ENCODE results near the gene VIT. TPM values are rescaled to one million over a fixed set of nuclear protein-coding genes. Genes with fewer than 3 reads are reported as not detected.

VIT gene
- total and polyA plus RNA-seq, 2 experiments from 2014 or later: 0.25 to 0.33 TPM

- WGBS (ENCODE audit: low lambda C conversion rate, missing lambda C conversion rate): 89% methylated on average over 6 of the region's 6 CpGs
- H2AFZ ChIP-seq: no peak overlapping the region
These were observed 25.5 kb upstream of the VIT start for GRCh38 chr2:36670881-36671595.

DNA sequence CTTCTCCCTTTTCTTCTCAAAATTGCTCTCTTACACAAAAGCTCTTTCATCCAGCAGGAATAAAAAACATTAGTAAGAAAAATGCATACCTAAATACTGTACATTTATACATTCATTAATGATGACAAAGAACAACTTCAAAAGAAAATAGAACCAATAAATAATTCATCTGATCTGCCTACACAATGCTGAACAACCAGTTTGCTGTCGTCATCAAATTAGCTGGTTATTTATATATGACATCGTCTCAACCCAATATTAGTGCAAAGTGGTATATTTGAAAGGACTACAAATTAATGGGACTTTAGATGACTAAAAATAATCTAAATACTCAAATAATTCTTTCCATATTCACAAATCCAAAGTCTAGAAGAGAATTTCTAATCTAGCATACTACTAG, 24.8 kb upstream of the VIT start:
- no peaks in the 10 kb centered on the region for H3K27me3 ChIP-seq
- H3K27ac ChIP-seq: no peak overlapping the region
- TF ChIP-seq EZH2 (IDR thresholded peaks at IDR 0.05; ENCODE audit: borderline replicate concordance) (no peak), CTCF (IDR thresholded peaks at IDR 0.05; ENCODE audit: poor library complexity) (no peak), EZH2phosphoT487 (IDR thresholded peaks at IDR 0.05; ENCODE audit: low read depth, severe bottlenecking, unreplicated experiment) (no peak)
- H4K20me1 ChIP-seq (ENCODE audit: insufficient read depth, poor library complexity, severe bottlenecking): no peaks in the 10 kb centered on the region
- DNase-seq (ENCODE audit: low spot score): no peak
- no peak overlapping the region for H2AFZ ChIP-seq
- H3K9me3 ChIP-seq (ENCODE audit: low read depth): no peaks in the 10 kb centered on the region
- WGBS (ENCODE audit: low lambda C conversion rate, missing lambda C conversion rate): 82% methylated on average over 2 of the region's 2 CpGs
- H3K36me3 ChIP-seq (replicated peaks; ENCODE audit: insufficient read depth, low read depth): no peaks in the 10 kb centered on the region
- H3K79me2 ChIP-seq: no peaks in the 10 kb centered on the region
- no peak overlapping the region for H3K4me2 ChIP-seq
- H3K4me1 ChIP-seq (ENCODE audit: insufficient read depth): peaks cover 2% of the 10 kb centered on the region
- H3K4me3 ChIP-seq: no peak overlapping the region
- H3K9me2 ChIP-seq (replicated peaks; ENCODE audit: insufficient read depth): no peaks in the 10 kb centered on the region

More at GRCh38 chr2:36670881-36671595, 25.5 kb upstream of the VIT start:
- Histone ChIP-seq H3K36me3 (replicated peaks; ENCODE audit: insufficient read depth, low read depth) (no peaks in the 10 kb centered on the region), H3K27me3 (no peaks in the 10 kb centered on the region), H3K27ac (no peak overlapping the region), H3K4me1 (ENCODE audit: insufficient read depth) (no peaks in the 10 kb centered on the region), H3K4me2 (no peak overlapping the region), H3K9me3 (ENCODE audit: low read depth) (no peaks in the 10 kb centered on the region), H3K79me2 (no peaks in the 10 kb centered on the region), H3K9me2 (replicated peaks; ENCODE audit: insufficient read depth) (no peaks in the 10 kb centered on the region), H3K4me3 (no peak overlapping the region), H4K20me1 (ENCODE audit: insufficient read depth, poor library complexity, severe bottlenecking) (no peaks in the 10 kb centered on the region)
- DNase-seq (ENCODE audit: low spot score): no peak
- TF ChIP-seq EZH2 (IDR thresholded peaks at IDR 0.05; ENCODE audit: borderline replicate concordance) (no peak), EZH2phosphoT487 (IDR thresholded peaks at IDR 0.05; ENCODE audit: low read depth, severe bottlenecking, unreplicated experiment) (no peak), CTCF (IDR thresholded peaks at IDR 0.05; ENCODE audit: poor library complexity) (no peak)

DNA sequence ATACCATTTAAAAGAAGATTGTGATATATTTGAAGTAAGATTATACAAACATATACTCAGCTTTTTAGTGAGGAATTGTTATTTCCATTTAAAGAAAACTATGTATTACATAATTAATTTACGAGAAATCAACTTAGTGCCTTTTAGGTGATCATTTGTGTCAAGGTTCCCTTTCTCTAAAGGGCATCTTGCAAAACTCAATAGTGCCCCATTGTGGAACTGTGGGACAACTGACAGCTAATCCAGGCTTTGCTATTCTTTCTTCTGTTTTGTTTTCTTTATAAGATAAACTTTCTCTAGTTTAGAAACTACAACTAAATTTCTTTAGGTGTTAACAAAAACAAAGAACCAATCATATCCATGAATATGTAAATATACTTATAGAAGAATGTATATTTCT, 24.3 kb upstream of the VIT start:
- Histone ChIP-seq H4K20me1 (ENCODE audit: insufficient read depth, poor library complexity, severe bottlenecking) (no peaks in the 10 kb centered on the region), H2AFZ (no peak overlapping the region), H3K9me3 (ENCODE audit: low read depth) (no peaks in the 10 kb centered on the region), H3K4me3 (no peak overlapping the region), H3K4me1 (ENCODE audit: insufficient read depth) (peaks cover 7% of the 10 kb centered on the region), H3K27ac (no peak overlapping the region), H3K4me2 (no peak overlapping the region), H3K36me3 (replicated peaks; ENCODE audit: insufficient read depth, low read depth) (no peaks in the 10 kb centered on the region), H3K79me2 (no peaks in the 10 kb centered on the region), H3K27me3 (no peaks in the 10 kb centered on the region), H3K9me2 (replicated peaks; ENCODE audit: insufficient read depth) (no peaks in the 10 kb centered on the region)
- TF ChIP-seq EZH2 (IDR thresholded peaks at IDR 0.05; ENCODE audit: borderline replicate concordance) (no peak), CTCF (IDR thresholded peaks at IDR 0.05; ENCODE audit: poor library complexity) (peak; percentile 60)
- peak; percentile 26 for DNase-seq (ENCODE audit: low spot score)
- 60% methylated on average over 1 of the region's 1 CpG for WGBS (ENCODE audit: low lambda C conversion rate, missing lambda C conversion rate)

Data from hepatocyte (in vitro differentiated cells).